Neural progenitor cell (in vitro differentiated cells): Measurements from ENCODE around the gene SMAP1. TPM values are rescaled to one million over a fixed set of nuclear protein-coding genes. Genes with fewer than 3 reads are reported as not detected.

Experiments used
- DNase-seq: peaks from one replicate; pipeline ENCODE4 v3.0.0-alpha.2; 2016; ENCODE audit warnings: low spot score
- H2AFZ ChIP-seq: fragments of 200-600 bp; sonication (generic); replicated peaks from 2 replicates; pipeline ENCODE4 v1.6.1; 2016; ENCODE audit warnings: antibody characterized with exemption
- H3F3A ChIP-seq: fragments of 200-600 bp; sonication (generic); 2 replicates; pipeline ENCODE4 v1.6.1; 2016; ENCODE audit warnings: antibody characterized with exemption, low read depth
- H3K27ac ChIP-seq: fragments of 200-600 bp; sonication (generic); 2 replicates; pipeline ENCODE4 v1.5.1; 2016; ENCODE audit warnings: mild to moderate bottlenecking
- H3K27me3 ChIP-seq: fragments of 200-600 bp; sonication (generic); 2 replicates; pipeline ENCODE4 v1.6.1; 2016; ENCODE audit warnings: mild to moderate bottlenecking, moderate library complexity
- H3K36me3 ChIP-seq: fragments of 200-600 bp; sonication (generic); 2 replicates; pipeline ENCODE4 v1.5.1; 2016
- H3K4me1 ChIP-seq: fragments of 200-600 bp; sonication (generic); 2 replicates; pipeline ENCODE4 v1.6.1; 2016; ENCODE audit warnings: mixed run types
- H3K4me2 ChIP-seq: fragments of 200-600 bp; sonication (generic); 2 replicates; pipeline ENCODE4 v1.6.1; 2016
- H3K4me3 ChIP-seq: fragments of 200-600 bp; sonication (generic); 2 replicates; pipeline ENCODE4 v1.5.1; 2016
- H3K79me2 ChIP-seq: fragments of 200-600 bp; sonication (generic); 2 replicates; pipeline ENCODE4 v1.6.1; 2016; ENCODE audit warnings: low read depth
- H3K9ac ChIP-seq: fragments of 200-600 bp; sonication (generic); 2 replicates; pipeline ENCODE4 v1.6.1; 2016
- H3K9me3 ChIP-seq: fragments of 200-600 bp; sonication (generic); 2 replicates; pipeline ENCODE4 v1.5.1; 2016; ENCODE audit warnings: low read depth
- H4K20me1 ChIP-seq: fragments of 200-600 bp; sonication (generic); 2 replicates; pipeline ENCODE4 v1.6.1; 2016; ENCODE audit warnings: low read depth
- H3K27ac Mint-ChIP-seq: 3 replicates; pipeline ENCODE4 v1.8.0; 2021; ENCODE audit warnings: mixed read lengths
- H3K27me3 Mint-ChIP-seq: 2 replicates; pipeline ENCODE4 v1.8.0; 2022; ENCODE audit warnings: low read depth, mild to moderate bottlenecking, inconsistent platforms, moderate library complexity, mixed read lengths; ENCODE audit not compliant: insufficient read depth
- H3K36me3 Mint-ChIP-seq: 3 replicates; pipeline ENCODE4 v1.8.0; 2021; ENCODE audit warnings: mixed read lengths
- H3K4me1 Mint-ChIP-seq: 3 replicates; pipeline ENCODE4 v1.8.0; 2021; ENCODE audit warnings: mixed read lengths
- H3K4me3 Mint-ChIP-seq: 3 replicates; pipeline ENCODE4 v1.8.0; 2021; ENCODE audit warnings: mild to moderate bottlenecking, moderate library complexity, mixed read lengths
- H3K9me3 Mint-ChIP-seq: 3 replicates; pipeline ENCODE4 v1.8.0; 2020; ENCODE audit warnings: mixed read lengths
- EZH2 ChIP-seq: fragments of 200-600 bp; sonication (generic); IDR thresholded peaks from 2 replicates; pipeline ENCODE4 v1.6.1; 2017; ENCODE audit warnings: antibody characterized with exemption, mild to moderate bottlenecking, moderate library complexity
- EZH2phosphoT487 ChIP-seq: fragments of 200-600 bp; sonication (generic); IDR thresholded peaks from 2 replicates; pipeline ENCODE4 v1.6.1; 2017; ENCODE audit warnings: antibody characterized with exemption
- total RNA-seq: library from RNA; depleted of rRNA; stranded (reverse); fragments of >200 nt; gene quantifications from 2 replicates; pipeline ENCODE4 v1.2.3, GENCODE V29; 2015; ENCODE audit warnings: low replicate concordance
- TF ChIP-seq, protein P1 (sequence below): fragments of 200-600 bp; sonication (generic); IDR thresholded peaks from 2 replicates; pipeline ENCODE4 v1.5.1; 2017; ENCODE audit warnings: antibody characterized with exemption, mild to moderate bottlenecking

Gene SMAP1
- total RNA-seq: 32.7 and 36.5 TPM in 2 replicates

DNA sequence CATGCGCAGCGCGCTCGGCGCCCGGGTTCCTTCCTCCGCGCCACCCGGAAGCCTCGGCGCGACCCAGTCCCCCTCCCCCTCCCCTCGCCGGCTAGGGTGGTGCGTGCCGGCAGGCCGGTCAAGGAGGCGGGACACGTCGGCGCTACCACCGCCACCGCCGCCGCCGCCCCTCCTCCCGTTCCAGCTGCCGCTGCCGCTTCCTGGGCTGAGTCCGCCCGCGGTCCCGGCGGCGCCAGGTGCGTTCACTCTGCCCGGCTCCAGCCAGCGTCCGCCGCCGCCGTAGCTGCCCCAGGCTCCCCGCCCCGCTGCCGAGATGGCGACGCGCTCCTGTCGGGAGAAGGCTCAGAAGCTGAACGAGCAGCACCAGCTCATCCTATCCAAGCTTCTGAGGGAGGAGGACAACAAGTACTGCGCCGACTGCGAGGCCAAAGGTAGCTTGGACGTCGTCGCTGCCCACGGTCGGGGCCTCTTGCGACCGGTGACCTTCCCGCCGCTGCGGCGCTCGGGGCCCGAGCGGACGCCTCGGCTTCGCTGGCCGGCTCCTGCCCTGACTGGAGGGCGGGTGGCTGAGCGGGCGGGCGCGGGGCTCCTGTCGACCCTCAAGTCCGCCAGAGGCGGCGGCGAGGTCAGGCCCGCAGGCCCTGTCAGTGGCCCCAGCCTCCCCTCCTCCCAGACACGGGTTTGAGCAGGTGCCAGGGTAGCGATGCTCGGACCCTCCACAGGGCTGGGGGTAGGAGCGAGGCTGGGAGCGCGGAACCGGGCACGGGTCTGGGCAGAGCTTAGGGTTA, at the start of gene SMAP1:
Gene SMAP1, plus strand, starts transcription at position 173 of the 788 bp plus-strand sequence. Its CDS starts 141 bp downstream, at position 314.
- Histone ChIP-seq H2AFZ (peak within 1 kb of the TSS; percentile 85), H3K27ac (peak within 1 kb of the TSS; percentile 90), H3K4me3 (peak within 1 kb of the TSS; percentile 84), H3K36me3 (no peaks in the 10 kb centered on the region), H4K20me1 (peaks cover 11% of the 10 kb centered on the region), H3K9ac (peak within 1 kb of the TSS; percentile 43), H3K4me1 (peaks cover 7% of the 10 kb centered on the region), H3K4me2 (peak within 1 kb of the TSS; percentile 88), H3K79me2 (peaks cover 44% of the 10 kb centered on the region), H3K9me3 (no peaks in the 10 kb centered on the region), H3K27me3 (no peaks in the 10 kb centered on the region), H3F3A (peaks cover 17% of the 10 kb centered on the region)
- DNase-seq: peak; percentile 95
- peaks cover 6% of the 10 kb centered on the region for H3K27me3 Mint-ChIP-seq
- H3K36me3 Mint-ChIP-seq: no peaks in the 10 kb centered on the region
- TF ChIP-seq EZH2: no peak
- TF ChIP-seq, protein P1, sequence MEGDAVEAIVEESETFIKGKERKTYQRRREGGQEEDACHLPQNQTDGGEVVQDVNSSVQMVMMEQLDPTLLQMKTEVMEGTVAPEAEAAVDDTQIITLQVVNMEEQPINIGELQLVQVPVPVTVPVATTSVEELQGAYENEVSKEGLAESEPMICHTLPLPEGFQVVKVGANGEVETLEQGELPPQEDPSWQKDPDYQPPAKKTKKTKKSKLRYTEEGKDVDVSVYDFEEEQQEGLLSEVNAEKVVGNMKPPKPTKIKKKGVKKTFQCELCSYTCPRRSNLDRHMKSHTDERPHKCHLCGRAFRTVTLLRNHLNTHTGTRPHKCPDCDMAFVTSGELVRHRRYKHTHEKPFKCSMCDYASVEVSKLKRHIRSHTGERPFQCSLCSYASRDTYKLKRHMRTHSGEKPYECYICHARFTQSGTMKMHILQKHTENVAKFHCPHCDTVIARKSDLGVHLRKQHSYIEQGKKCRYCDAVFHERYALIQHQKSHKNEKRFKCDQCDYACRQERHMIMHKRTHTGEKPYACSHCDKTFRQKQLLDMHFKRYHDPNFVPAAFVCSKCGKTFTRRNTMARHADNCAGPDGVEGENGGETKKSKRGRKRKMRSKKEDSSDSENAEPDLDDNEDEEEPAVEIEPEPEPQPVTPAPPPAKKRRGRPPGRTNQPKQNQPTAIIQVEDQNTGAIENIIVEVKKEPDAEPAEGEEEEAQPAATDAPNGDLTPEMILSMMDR: peak; percentile 42
- TF ChIP-seq EZH2phosphoT487: no peak
- H3K27ac Mint-ChIP-seq: peak within 1 kb of the TSS; percentile 81
- peak within 1 kb of the TSS; percentile 90 for H3K4me3 Mint-ChIP-seq
- H3K9me3 Mint-ChIP-seq: no peaks in the 10 kb centered on the region
- H3K4me1 Mint-ChIP-seq: peaks cover 32% of the 10 kb centered on the region

DNA sequence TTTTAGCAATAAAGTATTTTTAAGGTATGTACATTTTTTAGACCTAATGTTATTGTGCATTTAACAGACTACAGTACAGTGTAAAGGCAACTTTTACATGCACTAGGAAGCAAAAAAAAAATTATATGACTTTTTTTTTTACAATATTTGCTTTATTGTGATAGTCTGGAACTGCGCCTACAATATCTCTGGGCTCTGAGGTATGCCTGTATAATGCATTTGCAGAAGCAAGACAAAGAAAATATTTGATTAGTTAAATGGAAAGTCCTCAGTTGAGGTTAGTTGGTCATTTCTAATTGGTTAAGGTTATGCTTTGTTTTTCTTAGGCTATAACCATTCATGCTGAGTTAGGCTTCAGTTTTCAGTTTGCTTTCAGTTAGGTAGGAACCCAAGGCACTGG, 46.9 kb upstream of the SMAP1 start:
- H3K36me3 Mint-ChIP-seq: no peaks in the 10 kb centered on the region

DNA sequence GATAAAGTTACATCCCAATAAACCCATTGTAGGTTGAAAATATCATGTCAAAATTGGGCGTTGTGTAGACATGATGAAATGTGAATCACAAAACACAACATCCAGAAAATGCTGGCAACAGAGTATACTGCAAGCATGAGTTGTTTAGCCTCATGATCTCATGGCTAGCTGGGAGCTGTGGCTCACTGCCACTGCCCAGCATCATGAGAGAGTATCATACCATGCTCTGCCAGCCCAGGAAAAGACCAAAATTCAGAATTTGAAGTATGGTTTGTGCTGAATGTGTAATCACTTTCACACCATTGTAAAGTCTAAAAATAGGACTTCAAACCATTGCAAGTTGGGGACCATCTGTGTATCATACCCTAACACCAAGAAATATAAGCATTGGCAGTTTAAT, 45.2 kb upstream of the SMAP1 start:
- TF ChIP-seq EZH2 (no peak), EZH2phosphoT487 (no peak)
- TF ChIP-seq, protein P1: no peak
- no peaks in the 10 kb centered on the region for H3K4me1 ChIP-seq
- no peaks in the 10 kb centered on the region for H3K79me2 ChIP-seq
- no peak overlapping the region for H2AFZ ChIP-seq
- no peaks in the 10 kb centered on the region for H3F3A ChIP-seq
- no peak overlapping the region for H3K27ac Mint-ChIP-seq
- peaks cover 2% of the 10 kb centered on the region for H3K9me3 Mint-ChIP-seq
- H3K4me3 ChIP-seq: no peak overlapping the region
- H3K4me3 Mint-ChIP-seq: no peak overlapping the region
- H3K27me3 Mint-ChIP-seq: no peaks in the 10 kb centered on the region
- no peak overlapping the region for H3K27ac ChIP-seq
- DNase-seq: no peak
- no peak overlapping the region for H3K9ac ChIP-seq
- H3K36me3 ChIP-seq: no peaks in the 10 kb centered on the region
- no peaks in the 10 kb centered on the region for H3K4me1 Mint-ChIP-seq
- no peak overlapping the region for H3K4me2 ChIP-seq
- H4K20me1 ChIP-seq: no peaks in the 10 kb centered on the region
- no peaks in the 10 kb centered on the region for H3K9me3 ChIP-seq
- no peaks in the 10 kb centered on the region for H3K36me3 Mint-ChIP-seq
- no peaks in the 10 kb centered on the region for H3K27me3 ChIP-seq

More for the DNA sequence above, 46.9 kb upstream of the SMAP1 start:
- H3K4me3 Mint-ChIP-seq: no peak overlapping the region
- H3K36me3 ChIP-seq: no peaks in the 10 kb centered on the region
- DNase-seq: no peak
- no peaks in the 10 kb centered on the region for H3K79me2 ChIP-seq
- no peak overlapping the region for H3K4me3 ChIP-seq
- H3K27ac ChIP-seq: no peak overlapping the region
- H3K9me3 ChIP-seq: no peaks in the 10 kb centered on the region
- H3K4me1 ChIP-seq: no peaks in the 10 kb centered on the region
- H3K27me3 ChIP-seq: no peaks in the 10 kb centered on the region
- TF ChIP-seq EZH2: no peak
- TF ChIP-seq, protein P1: no peak
- no peak for TF ChIP-seq EZH2phosphoT487
- no peak overlapping the region for H3K4me2 ChIP-seq
- no peaks in the 10 kb centered on the region for H3K27me3 Mint-ChIP-seq
- no peaks in the 10 kb centered on the region for H3K9me3 Mint-ChIP-seq
- no peak overlapping the region for H3K9ac ChIP-seq
- no peak overlapping the region for H2AFZ ChIP-seq
- H3K4me1 Mint-ChIP-seq: no peaks in the 10 kb centered on the region
- H3K27ac Mint-ChIP-seq: no peak overlapping the region
- no peaks in the 10 kb centered on the region for H3F3A ChIP-seq
- H4K20me1 ChIP-seq: no peaks in the 10 kb centered on the region
